K562 (cell line): ENCODE measurements around the gene HOXD4. TPM values are rescaled to one million over a fixed set of nuclear protein-coding genes. Genes with fewer than 3 reads are reported as not detected.

Experiments
- ATAC-seq: fragments of 200-7000 bp; cut with Tn5 transposase; 3 replicates; pipeline ENCODE4 v1.9.1; 2020; ENCODE audit warnings: moderate library complexity
- BruUV-seq: library from RNA; stranded (reverse); fragments of 400-500 nt; replicated peaks from 2 replicates; lab custom pipeline; 2021; lab: Mats Ljungman, UMichigan
- CTCF ChIA-PET: fragments of 300-600 bp; formaldehyde crosslinking; extraction: SDS; loops from one replicate; lab custom pipeline; 2021; ENCODE audit warnings: low intra/inter-chr PET ratio; lab: Yijun Ruan, JAX
- POLR2A ChIA-PET: fragments of 300-600, 350-650 bp; sonication (Branson Sonifier 250); formaldehyde crosslinking; extraction: SDS; loops from one replicate; lab custom pipeline; 2021; ENCODE audit warnings: antibody characterized with exemption, inconsistent platforms; lab: Yijun Ruan, JAX
- DNase-seq, 4 experiments: peaks; one replicate each; pipeline versions ENCODE4 v3.0.0 to v3.0.0-alpha.2; 2011 to 2018; ENCODE audit warnings: low spot score in 3 of 4, mixed read lengths in 3 of 4; ENCODE audit errors: extremely low read depth in 1 of 4
- FAIRE-seq: peaks from 2 replicates; lab custom pipeline; 2011; peaks lifted over from hg19 to GRCh38; lab: Jason Lieb, UNC
- H2AFZ ChIP-seq: 2 replicates; pipeline ENCODE4 v1.6.0; 2011; ENCODE audit warnings: low read depth, low read length, control low read depth, inconsistent platforms
- H3K27ac ChIP-seq: fragments of 200-600 bp; 3 replicates; pipeline ENCODE4 v1.8.0; 2011; ENCODE audit warnings: low read depth, mild to moderate bottlenecking, control low read depth, inconsistent platforms, low read length, moderate library complexity, mixed read lengths; ENCODE audit errors: extremely low read depth
- H3K27me3 ChIP-seq, 2 experiments: fragments of 300-600 bp in 1 of 2; 2 replicates in 1 of 2; 3 replicates in 1 of 2; pipeline versions ENCODE4 v1.6.0 to v1.8.0; 2011; ENCODE audit warnings: inconsistent platforms in 2 of 2, low read length in 2 of 2, mild to moderate bottlenecking in 1 of 2, mixed read lengths in 1 of 2, moderate library complexity in 1 of 2; ENCODE audit not compliant: control insufficient read depth in 2 of 2, insufficient read depth in 2 of 2
- H3K36me3 ChIP-seq: fragments of 300-600 bp; 3 replicates; pipeline ENCODE4 v1.8.0; 2011; ENCODE audit warnings: mild to moderate bottlenecking, low read length, inconsistent platforms; ENCODE audit not compliant: control insufficient read depth, insufficient read depth
- H3K4me1 ChIP-seq, 2 experiments: fragments of 200-600 bp in 1 of 2; replicated peaks in 1 of 2; 2 replicates in 1 of 2; 3 replicates in 1 of 2; pipeline versions ENCODE4 v1.5.1 to v1.8.0; 2011; ENCODE audit warnings: inconsistent platforms in 2 of 2, low read length in 2 of 2, mild to moderate bottlenecking in 1 of 2, mixed read lengths in 1 of 2, moderate library complexity in 1 of 2; ENCODE audit not compliant: control insufficient read depth in 2 of 2, insufficient read depth in 2 of 2
- H3K4me2 ChIP-seq: 2 replicates; pipeline ENCODE4 v1.6.1; 2011; ENCODE audit warnings: low read length, control low read depth, inconsistent platforms, mixed read lengths; ENCODE audit not compliant: insufficient read depth
- H3K4me3 ChIP-seq: fragments of 200-600 bp; sonication (generic), shearing (Covaris generic); 2 replicates; pipeline ENCODE4 v1.5.1; 2016; ENCODE audit warnings: control low read depth, inconsistent platforms
- H3K79me2 ChIP-seq: fragments of 200-600 bp; 3 replicates; pipeline ENCODE4 v1.8.0; 2011; ENCODE audit warnings: low read length, inconsistent platforms; ENCODE audit not compliant: control insufficient read depth, insufficient read depth
- H3K9ac ChIP-seq, 2 experiments: 2 replicates each; pipeline versions ENCODE4 v1.6.0 to v1.6.1; 2011; ENCODE audit warnings: low read depth in 2 of 2, low read length in 2 of 2, control low read depth in 1 of 2, inconsistent platforms in 1 of 2, mild to moderate bottlenecking in 1 of 2, mixed read lengths in 1 of 2; ENCODE audit not compliant: insufficient read depth in 1 of 2
- H3K9me1 ChIP-seq: one replicate; pipeline ENCODE4 v1.6.0; 2011; ENCODE audit warnings: inconsistent platforms, mild to moderate bottlenecking, low read length, moderate library complexity; ENCODE audit not compliant: control insufficient read depth, insufficient read depth
- H3K9me3 ChIP-seq: replicated peaks from 2 replicates; pipeline ENCODE4 v1.5.1; 2011; ENCODE audit warnings: low read depth, low read length, inconsistent platforms; ENCODE audit not compliant: control insufficient read depth, insufficient read depth
- H4K20me1 ChIP-seq: replicated peaks from 2 replicates; pipeline ENCODE4 v1.6.1; 2011; ENCODE audit warnings: low read length, inconsistent platforms, mixed read lengths; ENCODE audit not compliant: control insufficient read depth, insufficient read depth
- ARNT ChIP-seq, 2 experiments: fragments of 450-650 bp; IDR thresholded peaks; 2 replicates each; pipeline ENCODE4 v1.6.1; 2016; ENCODE audit warnings: mild to moderate bottlenecking in 1 of 2
- BRF1 ChIP-seq: IDR thresholded peaks from 3 replicates; pipeline ENCODE4 v1.6.1; 2011; ENCODE audit warnings: borderline replicate concordance, mild to moderate bottlenecking; ENCODE audit not compliant: insufficient read length; ENCODE audit errors: extremely low read depth
- CBX8 ChIP-seq: fragments of 200-600 bp; sonication (generic); IDR thresholded peaks from 2 replicates; pipeline ENCODE4 v1.6.1; 2012; ENCODE audit warnings: borderline replicate concordance, mixed run types, low read depth, mild to moderate bottlenecking, moderate library complexity, mixed read lengths, low read length, control low read depth, inconsistent platforms; ENCODE audit not compliant: poor library complexity, severe bottlenecking; ENCODE audit errors: extremely low read depth
- KAT7 ChIP-seq: sonication (generic); formaldehyde crosslinking; IDR thresholded peaks from 2 replicates; pipeline ENCODE4 v1.8.0; 2022; ENCODE audit warnings: missing genetic modification reagents, mild to moderate bottlenecking, borderline replicate concordance
- MCM3 ChIP-seq: fragments of 450-650 bp; IDR thresholded peaks from 2 replicates; pipeline ENCODE4 v1.6.1; 2016
- TAF15 ChIP-seq: fragments of 200-400 bp; formaldehyde crosslinking; IDR thresholded peaks from 2 replicates; pipeline ENCODE4 v1.6.1; 2017; ENCODE audit warnings: mild to moderate bottlenecking, low read depth, low read length, moderate library complexity
- WGBS: fragments of 100-300 bp; shearing (Covaris generic); methylation state at CpG from one replicate; pipeline ENCODE4 v1.1.6; 2016; ENCODE audit warnings: low coverage, mixed read lengths; ENCODE audit not compliant: insufficient coverage; ENCODE audit errors: missing lambda C conversion rate; 5-methylcytosine and 5-hydroxymethylcytosine counted together
- in situ Hi-C: fragments of 300-500 bp; cut with MboI; formaldehyde crosslinking; loops from 4 replicates; pipeline ENCODE4 v1.15.0; 2018; ENCODE audit warnings: inconsistent platforms, mixed read lengths
- intact Hi-C: fragments of 100-400 bp; cut with micrococcal nuclease; formaldehyde crosslinking; loops from 2 replicates; pipeline ENCODE4 v1.14.2; 2022
- polyA plus RNA-seq, 8 experiments: library from polyadenylated mRNA; depleted of rRNA in 4 of 8; stranded (reverse) in 5 of 8; unstranded in 3 of 8; fragments of >200 nt; fragmentation: Nextera tagmentation in 2 of 8; fragmentation: Illumina TruSeq in 1 of 8; extraction: Ambion mirVana in 2 of 8; extraction: Trizol in 1 of 8; gene quantifications; 2 replicates each; pipeline versions ENCODE4 v1.2.1 to v1.2.3, GENCODE V29; 2011 to 2014; ENCODE audit warnings: inconsistent platforms in 1 of 8, missing spikeins in 1 of 8
- total RNA-seq, 7 experiments: library from RNA; depleted of rRNA in 6 of 7; stranded (reverse); fragments of >200 nt in 6 of 7; fragmentation: Illumina TruSeq in 2 of 7; extraction: Trizol in 2 of 7; gene quantifications; 2 replicates each; pipeline versions ENCODE4 v1.2.1 to v1.2.3, GENCODE V29; 2011 to 2021; ENCODE audit warnings: low replicate concordance in 1 of 7
- TF ChIP-seq, protein P1 (sequence below): fragments of 250-450 bp; sonication (Bioruptor Pico); IDR thresholded peaks from 2 replicates; pipeline ENCODE4 v1.5.0; 2021; ENCODE audit warnings: mild to moderate bottlenecking, moderate library complexity
- TF ChIP-seq, protein P2 (sequence below): sonication (generic); formaldehyde crosslinking; IDR thresholded peaks from 2 replicates; pipeline ENCODE4 v1.8.0; 2022; ENCODE audit warnings: mild to moderate bottlenecking, missing genetic modification reagents
- TF ChIP-seq, protein P3 (sequence below): sonication (generic); formaldehyde crosslinking; IDR thresholded peaks from 2 replicates; pipeline ENCODE4 v1.4.0; 2020; ENCODE audit warnings: mild to moderate bottlenecking, missing genetic modification reagents
- TF ChIP-seq, protein P4 (sequence below): fragments of 450-650 bp; IDR thresholded peaks from 2 replicates; pipeline ENCODE4 v1.6.1; 2017; ENCODE audit warnings: antibody characterized with exemption

Gene HOXD4
- total and polyA plus RNA-seq, 9 of the 15 experiments (the other 6 are each of a cell fraction or from before 2014, with no cell fraction given) = not detected

DNA sequence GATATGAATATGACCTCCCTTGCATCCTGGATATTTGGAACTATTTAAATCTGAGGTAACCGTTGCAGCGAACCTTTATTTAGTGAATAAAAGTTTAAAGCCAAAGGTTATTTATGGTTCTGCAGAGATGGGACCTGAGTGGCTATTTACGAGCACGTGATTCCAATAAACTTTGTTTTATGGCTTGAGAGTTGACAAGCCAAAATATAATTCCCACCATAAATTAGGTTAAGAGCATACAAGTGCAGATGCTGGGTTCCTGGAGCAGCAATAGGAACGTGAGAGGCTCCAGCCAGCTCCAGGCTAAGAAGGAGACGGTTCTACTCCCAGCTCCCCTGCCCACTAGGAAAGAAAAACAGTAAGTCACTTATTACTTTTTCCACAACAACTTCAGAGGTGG lies 5.2 kb upstream of the HOXD4 start:
- no peak for ATAC-seq
- H3K9ac ChIP-seq = no peak overlapping the region
- intact Hi-C loops = loop anchor here (10.0 kb wide), 2 partner anchors 229 to 1609 kb away; no protein-coding TSS in a partner anchor
- DNase-seq = no peak
- BruUV-seq = no TSS peak
- CTCF ChIA-PET = no interaction called here
- no peaks in the 10 kb centered on the region; the same call in 1 of the 2 replicates for H4K20me1 ChIP-seq
- H3K79me2 ChIP-seq = no peaks in the 10 kb centered on the region
- no peaks in the 10 kb centered on the region for H3K9me3 ChIP-seq
- POLR2A ChIA-PET = interaction anchor here (0.6 kb wide), 1 partner anchor 269 kb away, joined by 3 read pairs; no protein-coding TSS in a partner anchor
- H2AFZ ChIP-seq = no peak overlapping the region
- no peak for FAIRE-seq
- in situ Hi-C loops = loop anchor here (25.0 kb wide), 2 partner anchors 666 to 1616 kb away; no protein-coding TSS in a partner anchor
- TF ChIP-seq KAT7 (CRISPR knock-in tag) (no peak), TAF15 (no peak), MCM3 (no peak), ARNT (IDR thresholded peaks at IDR 0.05) (no peak), BRF1 (no peak), CBX8 (no peak)
- TF ChIP-seq, protein P1, sequence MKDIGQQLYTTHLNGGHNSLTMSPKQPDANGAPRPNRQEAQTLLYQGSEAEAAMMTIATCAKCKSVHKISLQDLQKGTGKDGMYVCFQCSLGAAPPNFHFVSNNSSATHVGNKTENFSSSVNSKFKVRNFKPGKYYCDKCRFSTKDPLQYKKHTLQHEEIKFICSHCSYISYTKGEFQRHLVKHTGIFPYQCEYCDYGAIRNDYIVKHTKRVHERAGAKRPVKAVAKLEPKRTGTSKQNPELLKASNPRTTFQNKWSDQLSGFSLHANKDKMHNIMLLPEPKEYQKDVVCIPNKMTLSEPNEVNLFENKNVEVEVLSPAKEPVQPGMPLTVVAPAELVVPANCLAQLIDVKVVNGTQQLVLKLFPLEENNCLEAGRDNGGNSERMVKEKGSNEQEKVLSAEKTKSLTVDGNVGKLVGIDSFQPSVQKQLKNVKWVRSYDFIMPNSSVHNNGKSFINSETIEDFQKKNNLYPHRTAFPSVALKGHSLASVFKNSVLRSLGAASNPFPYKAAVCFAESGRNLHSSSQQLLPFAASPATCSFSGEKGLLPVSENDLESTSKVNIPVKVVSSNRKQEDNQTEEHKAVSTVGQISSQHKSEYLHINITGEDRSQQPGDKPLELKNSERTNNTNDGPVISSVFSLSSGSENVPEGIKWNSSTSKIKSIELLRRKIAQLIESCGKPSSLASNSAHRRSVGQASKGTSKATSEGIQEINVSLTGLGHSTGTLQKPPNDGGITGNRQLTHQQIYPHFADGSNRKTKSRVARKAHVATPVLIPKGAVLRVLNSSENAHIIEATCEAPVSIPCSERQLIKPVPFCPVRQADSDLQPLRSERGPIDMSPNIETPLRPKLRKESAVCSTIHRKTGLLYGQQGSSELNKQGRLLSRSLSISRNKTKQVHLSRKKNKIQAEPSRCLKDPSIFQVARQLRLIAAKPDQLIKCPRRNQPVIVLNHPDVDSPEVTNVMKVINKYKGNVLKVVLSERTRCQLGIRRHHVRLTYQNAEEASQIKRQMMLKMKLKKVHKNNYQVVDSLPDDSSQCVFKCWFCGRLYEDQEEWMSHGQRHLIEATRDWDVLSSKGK (CRISPR knock-in tag) = no peak
- TF ChIP-seq, protein P2, sequence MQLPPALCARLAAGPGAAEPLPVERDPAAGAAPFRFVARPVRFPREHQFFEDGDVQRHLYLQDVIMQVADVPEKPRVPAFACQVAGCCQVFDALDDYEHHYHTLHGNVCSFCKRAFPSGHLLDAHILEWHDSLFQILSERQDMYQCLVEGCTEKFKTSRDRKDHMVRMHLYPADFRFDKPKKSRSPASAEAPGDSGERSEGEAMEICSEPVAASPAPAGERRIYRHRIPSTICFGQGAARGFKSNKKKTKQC (CRISPR knock-in tag) = no peak
- TF ChIP-seq, protein P3, sequence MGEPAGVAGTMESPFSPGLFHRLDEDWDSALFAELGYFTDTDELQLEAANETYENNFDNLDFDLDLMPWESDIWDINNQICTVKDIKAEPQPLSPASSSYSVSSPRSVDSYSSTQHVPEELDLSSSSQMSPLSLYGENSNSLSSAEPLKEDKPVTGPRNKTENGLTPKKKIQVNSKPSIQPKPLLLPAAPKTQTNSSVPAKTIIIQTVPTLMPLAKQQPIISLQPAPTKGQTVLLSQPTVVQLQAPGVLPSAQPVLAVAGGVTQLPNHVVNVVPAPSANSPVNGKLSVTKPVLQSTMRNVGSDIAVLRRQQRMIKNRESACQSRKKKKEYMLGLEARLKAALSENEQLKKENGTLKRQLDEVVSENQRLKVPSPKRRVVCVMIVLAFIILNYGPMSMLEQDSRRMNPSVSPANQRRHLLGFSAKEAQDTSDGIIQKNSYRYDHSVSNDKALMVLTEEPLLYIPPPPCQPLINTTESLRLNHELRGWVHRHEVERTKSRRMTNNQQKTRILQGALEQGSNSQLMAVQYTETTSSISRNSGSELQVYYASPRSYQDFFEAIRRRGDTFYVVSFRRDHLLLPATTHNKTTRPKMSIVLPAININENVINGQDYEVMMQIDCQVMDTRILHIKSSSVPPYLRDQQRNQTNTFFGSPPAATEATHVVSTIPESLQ (CRISPR knock-in tag) = no peak
- TF ChIP-seq, protein P4, sequence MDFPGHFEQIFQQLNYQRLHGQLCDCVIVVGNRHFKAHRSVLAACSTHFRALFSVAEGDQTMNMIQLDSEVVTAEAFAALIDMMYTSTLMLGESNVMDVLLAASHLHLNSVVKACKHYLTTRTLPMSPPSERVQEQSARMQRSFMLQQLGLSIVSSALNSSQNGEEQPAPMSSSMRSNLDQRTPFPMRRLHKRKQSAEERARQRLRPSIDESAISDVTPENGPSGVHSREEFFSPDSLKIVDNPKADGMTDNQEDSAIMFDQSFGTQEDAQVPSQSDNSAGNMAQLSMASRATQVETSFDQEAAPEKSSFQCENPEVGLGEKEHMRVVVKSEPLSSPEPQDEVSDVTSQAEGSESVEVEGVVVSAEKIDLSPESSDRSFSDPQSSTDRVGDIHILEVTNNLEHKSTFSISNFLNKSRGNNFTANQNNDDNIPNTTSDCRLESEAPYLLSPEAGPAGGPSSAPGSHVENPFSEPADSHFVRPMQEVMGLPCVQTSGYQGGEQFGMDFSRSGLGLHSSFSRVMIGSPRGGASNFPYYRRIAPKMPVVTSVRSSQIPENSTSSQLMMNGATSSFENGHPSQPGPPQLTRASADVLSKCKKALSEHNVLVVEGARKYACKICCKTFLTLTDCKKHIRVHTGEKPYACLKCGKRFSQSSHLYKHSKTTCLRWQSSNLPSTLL = no peak
- H3K9me1 ChIP-seq = no peaks in the 10 kb centered on the region
- no peaks in the 10 kb centered on the region for H3K4me1 ChIP-seq
- H3K27ac ChIP-seq = no peak overlapping the region
- no peak overlapping the region for H3K4me2 ChIP-seq
- no peaks in the 10 kb centered on the region for H3K36me3 ChIP-seq
- WGBS = under 1% methylated on average over 6 of the region's 6 CpGs
- no peak overlapping the region for H3K4me3 ChIP-seq
- peaks cover 49 to 53% of the 10 kb centered on the region in 2 experiments for H3K27me3 ChIP-seq
